Astrocyte of the cerebellum (primary cell): Measurements from ENCODE around the gene KCNE3.

Source experiments
- DNase-seq: peaks from one replicate; pipeline ENCODE4 v3.0.0-alpha.2; 2011; ENCODE audit warnings: low read depth
- H3K4me3 ChIP-seq: 2 replicates; pipeline ENCODE4 v1.5.1; 2011; ENCODE audit warnings: mild to moderate bottlenecking, low read depth, low read length, moderate library complexity
- CTCF ChIP-seq: IDR thresholded peaks from 2 replicates; pipeline ENCODE4 v1.5.1; 2012; ENCODE audit warnings: low read length, low read depth, moderate library complexity, mild to moderate bottlenecking; ENCODE audit errors: missing control alignments
- in situ Hi-C: cut with HindIII; loops from 2 replicates; pipeline ENCODE4 v1.10.0; 2017; ENCODE audit warnings: low sequenced_read_pairs

Gene KCNE3

GRCh38 chr11:74480688-74481417 is 13.5 kb upstream of the KCNE3 start:
- TF ChIP-seq CTCF = no peak
- H3K4me3 ChIP-seq = no peak overlapping the region
- in situ Hi-C loops = no loop called here
- no peak for DNase-seq

- no peak for DNase-seq
- no peak for TF ChIP-seq CTCF
- in situ Hi-C loops = loop anchor here (5.0 to 10.0 kb wide), 2 partner anchors 68 to 95 kb away; no protein-coding TSS in a partner anchor
- H3K4me3 ChIP-seq = no peak overlapping the region
Measured at GRCh38 chr11:74479732-74480123, 12.4 kb upstream of the KCNE3 start.

- TF ChIP-seq CTCF = no peak
- no peak for DNase-seq
- no peak overlapping the region for H3K4me3 ChIP-seq
- in situ Hi-C loops = loop anchor here (5.0 to 10.0 kb wide), 2 partner anchors 68 to 96 kb away; no protein-coding TSS in a partner anchor
Measured at GRCh38 chr11:74478877-74479731, 11.8 kb upstream of the KCNE3 start.

- in situ Hi-C loops = loop anchor here (5.0 to 10.0 kb wide), 2 partner anchors 71 to 98 kb away; no protein-coding TSS in a partner anchor
- TF ChIP-seq CTCF = no peak
- DNase-seq = no peak
- H3K4me3 ChIP-seq = no peak overlapping the region
Measured at GRCh38 chr11:74476536-74476935, 9.2 kb upstream of the KCNE3 start.

GRCh38 chr11:74474316-74474715 is 7.0 kb upstream of the KCNE3 start:
- DNase-seq = no peak
- TF ChIP-seq CTCF = no peak
- no peak overlapping the region for H3K4me3 ChIP-seq
- in situ Hi-C loops = loop anchor here (10.0 kb wide), 1 partner anchor 100 kb away; no protein-coding TSS in a partner anchor

- DNase-seq = no peak
- no peak for TF ChIP-seq CTCF
- in situ Hi-C loops = loop anchor here (10.0 kb wide), 1 partner anchor 101 kb away; no protein-coding TSS in a partner anchor
- H3K4me3 ChIP-seq = no peak overlapping the region
Measured at GRCh38 chr11:74473382-74474173, 6.2 kb upstream of the KCNE3 start.
